HG03460 (cell line): ENCODE data around the gene TMEM25.
"Not testable (repeated sequence)": the region's sequence is repeated elsewhere in the genome, so short reads cannot be mapped to it uniquely, and the experiment has no call there.

ENCODE experiments used
- ATAC-seq: cut with Tn5 transposase; IDR thresholded peaks from one replicate; pipeline ENCODE4 v1.9.1; 2021; ENCODE audit not compliant: unreplicated experiment

Gene TMEM25

GRCh38 chr11:118530683-118531596 lies at the start of gene TMEM25:
Gene TMEM25 (plus strand): TSS chr11:118531192. CDS start chr11:118531802, 610 bp downstream.
- ATAC-seq, result peak; percentile 69

- not testable (repeated sequence) for ATAC-seq
Measured at GRCh38 chr11:118481238-118481637, 49.8 kb upstream of the TMEM25 start.

GRCh38 chr11:118484405-118484804 lies 46.6 kb upstream of the TMEM25 start:
- no peak for ATAC-seq

GRCh38 chr11:118485273-118485672 lies 45.7 kb upstream of the TMEM25 start:
- ATAC-seq, result no peak

- ATAC-seq, result no peak
Measured at GRCh38 chr11:118488480-118489109, 42.4 kb upstream of the TMEM25 start.

GRCh38 chr11:118491041-118491440 lies 40.0 kb upstream of the TMEM25 start:
- ATAC-seq, result no peak

- ATAC-seq, result no peak
Measured at GRCh38 chr11:118497831-118498230, 33.2 kb upstream of the TMEM25 start.

- ATAC-seq, result no peak
Measured at GRCh38 chr11:118503216-118503615, 27.8 kb upstream of the TMEM25 start.

GRCh38 chr11:118511601-118512000 lies 19.4 kb upstream of the TMEM25 start:
- no peak for ATAC-seq

GRCh38 chr11:118514103-118514502 lies 16.9 kb upstream of the TMEM25 start:
- no peak for ATAC-seq

GRCh38 chr11:118519549-118519948 lies 11.4 kb upstream of the TMEM25 start:
- ATAC-seq, result no peak

GRCh38 chr11:118521892-118522311 lies 9.1 kb upstream of the TMEM25 start:
- ATAC-seq, result no peak

GRCh38 chr11:118522571-118523072 lies 8.4 kb upstream of the TMEM25 start:
- no peak for ATAC-seq

- ATAC-seq, result no peak
Measured at GRCh38 chr11:118524356-118524755, 6.6 kb upstream of the TMEM25 start.

- no peak for ATAC-seq
Measured at GRCh38 chr11:118524757-118525470, 6.1 kb upstream of the TMEM25 start.

GRCh38 chr11:118526688-118527087 lies 4.3 kb upstream of the TMEM25 start:
- no peak for ATAC-seq

GRCh38 chr11:118527109-118527508 lies 3.9 kb upstream of the TMEM25 start, which contains the start of gene TTC36:
Gene TTC36 (plus strand): TSS chr11:118527474. CDS start chr11:118527495, 21 bp downstream.
- ATAC-seq, result no peak

- ATAC-seq, result no peak
Measured at GRCh38 chr11:118528511-118528910, 2.5 kb upstream of the TMEM25 start.

- ATAC-seq, result no peak
Measured at GRCh38 chr11:118529584-118530175, 1.3 kb upstream of the TMEM25 start.

GRCh38 chr11:118530180-118530682 lies 761 bp upstream of the TMEM25 start:
- ATAC-seq, result no peak
